GM23338 (cell line): Measurements from ENCODE around the gene SLC9C1. TPM values are rescaled to one million over a fixed set of nuclear protein-coding genes. Genes with fewer than 3 reads are reported as not detected.

Source experiments
- ATAC-seq: fragments of 200-7000 bp; cut with Tn5 transposase; 3 replicates; pipeline ENCODE4 v1.9.1; 2020
- DNase-seq: peaks from one replicate; pipeline ENCODE4 v3.0.0-alpha.2; 2015; ENCODE audit warnings: low spot score
- H2AFZ ChIP-seq: fragments of 200-600 bp; sonication (generic); 2 replicates; pipeline ENCODE4 v1.8.0; 2016; ENCODE audit warnings: antibody characterized with exemption, mild to moderate bottlenecking, moderate library complexity
- H3F3A ChIP-seq: fragments of 200-600 bp; sonication (generic); replicated peaks from 2 replicates; pipeline ENCODE4 v1.8.0; 2017; ENCODE audit warnings: antibody characterized with exemption, mixed run types, low read depth
- H3K27ac ChIP-seq: fragments of 200-600 bp; sonication (generic); 2 replicates; pipeline ENCODE4 v1.6.1; 2016; ENCODE audit warnings: low read depth
- H3K27me3 ChIP-seq: fragments of 200-600 bp; sonication (generic); 2 replicates; pipeline ENCODE4 v1.8.0; 2016; ENCODE audit warnings: mild to moderate bottlenecking, mixed run types, moderate library complexity; ENCODE audit not compliant: insufficient read depth
- H3K36me3 ChIP-seq: fragments of 200-600 bp; sonication (generic); 2 replicates; pipeline ENCODE4 v1.8.0; 2016; ENCODE audit warnings: mild to moderate bottlenecking; ENCODE audit not compliant: insufficient read depth
- H3K4me1 ChIP-seq: fragments of 200-600 bp; sonication (generic); 2 replicates; pipeline ENCODE4 v1.8.0; 2016; ENCODE audit warnings: mild to moderate bottlenecking, moderate library complexity; ENCODE audit not compliant: insufficient read depth
- H3K4me2 ChIP-seq: fragments of 200-600 bp; sonication (generic); 2 replicates; pipeline ENCODE4 v1.7.1; 2017; ENCODE audit warnings: mixed run types
- H3K4me3 ChIP-seq: fragments of 200-600 bp; sonication (generic); 2 replicates; pipeline ENCODE4 v1.6.1; 2016; ENCODE audit warnings: mixed run types
- H3K79me2 ChIP-seq: fragments of 200-600 bp; sonication (generic); replicated peaks from 2 replicates; pipeline ENCODE4 v1.8.0; 2017; ENCODE audit warnings: mild to moderate bottlenecking; ENCODE audit not compliant: insufficient read depth
- H3K9me2 ChIP-seq: fragments of 200-600 bp; sonication (generic); 2 replicates; pipeline ENCODE4 v1.8.0; 2017; ENCODE audit not compliant: insufficient read depth
- H4K20me1 ChIP-seq: fragments of 200-600 bp; sonication (generic); replicated peaks from 2 replicates; pipeline ENCODE4 v1.8.0; 2017; ENCODE audit warnings: mild to moderate bottlenecking; ENCODE audit not compliant: insufficient read depth
- H3K27ac Mint-ChIP-seq: 2 replicates; pipeline ENCODE4 v1.8.0; 2020; ENCODE audit warnings: inconsistent platforms, mild to moderate bottlenecking, moderate library complexity, mixed read lengths
- H3K27me3 Mint-ChIP-seq: 3 replicates; pipeline ENCODE4 v1.8.0; 2022; ENCODE audit warnings: low read depth, mild to moderate bottlenecking, moderate library complexity, mixed read lengths, inconsistent platforms; ENCODE audit not compliant: insufficient read depth, poor library complexity
- H3K36me3 Mint-ChIP-seq: 3 replicates; pipeline ENCODE4 v1.8.0; 2021; ENCODE audit warnings: low read depth, mild to moderate bottlenecking, inconsistent platforms, moderate library complexity, mixed read lengths
- H3K4me1 Mint-ChIP-seq: 3 replicates; pipeline ENCODE4 v1.8.0; 2020; ENCODE audit warnings: mild to moderate bottlenecking, inconsistent platforms, mixed read lengths
- H3K4me3 Mint-ChIP-seq: 3 replicates; pipeline ENCODE4 v1.8.0; 2021; ENCODE audit warnings: moderate library complexity, mild to moderate bottlenecking, inconsistent platforms, mixed read lengths
- H3K9me3 Mint-ChIP-seq: 3 replicates; pipeline ENCODE4 v1.8.0; 2020; ENCODE audit warnings: moderate library complexity, mild to moderate bottlenecking, inconsistent platforms, mixed read lengths
- ETS1 ChIP-seq: IDR thresholded peaks from 2 replicates; pipeline ENCODE4 v1.6.1; 2016; ENCODE audit warnings: antibody characterized with exemption
- JUNB ChIP-seq: IDR thresholded peaks from one replicate; pipeline ENCODE4 v1.6.1; 2016; ENCODE audit warnings: antibody characterized with exemption; ENCODE audit not compliant: unreplicated experiment
- NANOG ChIP-seq: IDR thresholded peaks from 2 replicates; pipeline ENCODE4 v1.6.1; 2016; ENCODE audit warnings: antibody characterized with exemption, borderline replicate concordance
- REST ChIP-seq: IDR thresholded peaks from one replicate; pipeline ENCODE4 v1.6.1; 2018; ENCODE audit warnings: antibody characterized with exemption; ENCODE audit not compliant: unreplicated experiment
- polyA plus RNA-seq: library from polyadenylated mRNA; unstranded; fragments of >200 nt; fragmentation: Nextera tagmentation; extraction: Ambion mirVana; gene quantifications from 2 replicates; pipeline ENCODE4 v1.2.1, GENCODE V29; 2016
- total RNA-seq: library from RNA; depleted of rRNA; stranded (reverse); fragments of >200 nt; shearing (Covaris generic); gene quantifications from 2 replicates; pipeline ENCODE4 v1.2.3, GENCODE V29; 2014

The SLC9C1 gene
- total and polyA plus RNA-seq, 2 experiments from 2014 or later = 0.97 to 1.8 TPM

- TF ChIP-seq REST (no peak), JUNB (no peak), ETS1 (no peak)
Measured at GRCh38 chr3:112315791-112316190, 21.8 kb upstream of the SLC9C1 start (continued).

GRCh38 chr3:112314649-112315048, 20.6 kb upstream of the SLC9C1 start:
- ATAC-seq = no peak
- no peak overlapping the region for H3K4me3 ChIP-seq
- H3F3A ChIP-seq = peaks cover 4% of the 10 kb centered on the region; the same call in 1 of the 2 replicates
- H4K20me1 ChIP-seq = no peaks in the 10 kb centered on the region
- peaks cover 54% of the 10 kb centered on the region for H3K36me3 Mint-ChIP-seq
- H3K9me2 ChIP-seq = no peaks in the 10 kb centered on the region
- H3K4me2 ChIP-seq = peak overlapping the region; percentile 23
- DNase-seq = no peak
- peak overlapping the region; percentile 52 for H3K27ac Mint-ChIP-seq
- H3K4me1 ChIP-seq = peaks cover 23% of the 10 kb centered on the region
- no peak overlapping the region for H2AFZ ChIP-seq
- peak; percentile 8; the same call in 1 of the 2 replicates for TF ChIP-seq NANOG
- no peak for TF ChIP-seq REST
- peaks cover 6% of the 10 kb centered on the region for H3K36me3 ChIP-seq
- peaks cover 40% of the 10 kb centered on the region for H3K9me3 Mint-ChIP-seq
- H3K27ac ChIP-seq = peak overlapping the region; percentile 93
- no peaks in the 10 kb centered on the region for H3K27me3 ChIP-seq
- peaks cover 27% of the 10 kb centered on the region for H3K4me1 Mint-ChIP-seq
- H3K27me3 Mint-ChIP-seq = peaks cover 8% of the 10 kb centered on the region
- H3K79me2 ChIP-seq = no peaks in the 10 kb centered on the region
- H3K4me3 Mint-ChIP-seq = no peak overlapping the region
